Measurements from ENCODE around the gene CYP2S1. TPM values are rescaled to one million over a fixed set of nuclear protein-coding genes. Genes with fewer than 3 reads are reported as not detected.

The CYP2S1 gene
- total RNA-seq, 1 experiment from 2014 or later: 5.0 TPM

DNA sequence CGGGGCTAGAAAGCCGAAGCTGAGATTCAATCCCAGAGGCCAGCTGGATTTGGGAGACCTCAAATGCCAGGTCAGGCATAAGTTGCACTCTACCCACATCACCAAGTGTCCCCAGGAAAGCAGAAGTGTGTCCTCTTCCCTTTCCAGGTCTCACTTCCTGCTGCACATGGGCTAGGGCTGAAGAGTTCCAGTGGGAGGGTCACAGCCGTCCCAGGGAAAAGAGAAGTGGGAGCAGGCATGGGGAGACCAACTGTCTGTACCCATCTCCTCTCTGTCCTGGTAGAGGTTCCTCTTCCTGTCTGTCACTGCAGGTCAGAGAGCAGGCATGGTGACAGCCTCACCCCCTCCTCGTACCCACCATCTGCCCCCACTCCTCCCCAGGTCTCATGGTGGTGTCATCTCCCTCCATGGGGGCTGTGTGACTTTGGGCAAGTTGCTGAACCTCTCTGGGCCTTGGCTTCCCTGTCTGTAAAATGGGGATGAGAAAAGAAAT, 40.8 kb downstream of the CYP2S1 start:
- Histone ChIP-seq H3K27me3 (no peaks in the 10 kb centered on the region), H3K36me3 (peaks cover 96% of the 10 kb centered on the region), H3K4me3 (no peak overlapping the region), H3K9me3 (no peaks in the 10 kb centered on the region)
- no peak for DNase-seq

DNA sequence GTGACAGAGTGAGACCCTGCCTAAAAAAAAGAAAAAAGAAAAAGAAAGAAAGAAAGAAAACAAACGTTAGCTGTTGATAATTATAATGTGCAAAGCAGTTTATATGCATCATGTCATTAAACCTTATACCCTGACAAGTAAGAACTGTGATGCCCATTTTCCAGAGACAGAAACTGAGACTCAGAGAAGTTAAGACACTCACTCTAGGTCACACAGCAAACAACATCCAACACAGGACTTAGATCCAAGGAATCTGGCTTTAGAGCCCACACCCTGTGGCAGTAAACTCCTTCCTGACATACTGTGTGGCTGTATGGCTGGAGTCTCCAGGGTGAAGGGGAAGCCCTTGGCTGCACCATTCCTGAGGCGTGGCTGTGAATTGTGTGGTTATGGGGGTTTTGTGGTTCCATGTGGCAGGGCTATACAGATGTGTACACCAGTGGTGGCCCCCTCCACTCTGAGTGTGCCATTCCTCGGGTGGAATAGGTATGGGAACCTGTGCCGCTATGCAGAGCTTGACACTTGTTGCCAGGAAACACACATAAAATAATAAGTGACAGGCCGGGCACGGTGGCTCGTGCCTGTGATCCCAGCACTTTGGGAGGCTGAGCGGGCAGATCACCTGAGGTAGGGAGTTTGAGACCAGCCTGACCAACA, 41.6 kb downstream of the CYP2S1 start:
- Histone ChIP-seq H3K9me3 (no peaks in the 10 kb centered on the region), H3K27me3 (no peaks in the 10 kb centered on the region), H3K4me3 (no peak overlapping the region), H3K36me3 (peaks cover 96% of the 10 kb centered on the region)
- no peak for DNase-seq

DNA sequence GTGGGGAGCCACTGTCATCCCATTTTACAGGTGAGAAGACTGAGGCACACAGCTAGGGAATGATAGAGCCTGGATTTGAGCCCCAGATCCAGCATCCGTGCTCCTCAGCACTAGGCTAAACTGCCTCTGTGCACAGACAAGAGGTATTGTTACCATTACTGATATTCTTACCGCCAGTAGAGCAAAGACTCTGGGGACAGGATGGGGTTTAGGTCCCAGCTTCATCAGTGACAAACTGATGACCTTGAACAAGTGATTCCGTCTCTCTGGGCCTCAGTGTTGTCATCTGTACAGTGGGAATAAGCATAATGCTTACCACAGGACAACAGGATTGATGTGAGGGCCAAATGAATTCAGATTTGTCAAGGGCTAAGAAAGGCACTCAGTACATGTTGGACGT, 42.5 kb downstream of the CYP2S1 start:
- DNase-seq: no peak
- H3K9me3 ChIP-seq: no peaks in the 10 kb centered on the region
- H3K4me3 ChIP-seq: no peak overlapping the region
- H3K27me3 ChIP-seq: no peaks in the 10 kb centered on the region
- peaks cover 94% of the 10 kb centered on the region for H3K36me3 ChIP-seq

DNA sequence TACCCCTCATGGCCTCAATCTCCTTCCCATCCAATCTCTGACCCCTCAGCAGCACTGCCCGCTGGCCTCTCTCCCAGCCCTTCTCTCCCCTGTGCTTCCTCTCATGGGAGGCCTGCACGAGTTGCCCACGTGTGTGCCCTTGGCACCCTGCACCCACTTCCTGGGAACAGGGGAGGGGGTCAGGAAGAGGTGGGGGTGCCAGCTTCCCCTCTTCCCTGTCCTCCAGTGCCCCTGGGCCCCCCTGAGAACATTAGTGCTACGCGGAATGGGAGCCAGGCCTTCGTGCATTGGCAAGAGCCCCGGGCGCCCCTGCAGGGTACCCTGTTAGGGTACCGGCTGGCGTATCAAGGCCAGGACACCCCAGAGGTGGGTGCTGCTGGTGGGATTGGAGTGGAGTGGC, 45.2 kb downstream of the CYP2S1 start:
- H3K36me3 ChIP-seq: peaks cover 94% of the 10 kb centered on the region
- no peak for DNase-seq
- no peaks in the 10 kb centered on the region for H3K9me3 ChIP-seq
- H3K27me3 ChIP-seq: no peaks in the 10 kb centered on the region
- no peak overlapping the region for H3K4me3 ChIP-seq

DNA sequence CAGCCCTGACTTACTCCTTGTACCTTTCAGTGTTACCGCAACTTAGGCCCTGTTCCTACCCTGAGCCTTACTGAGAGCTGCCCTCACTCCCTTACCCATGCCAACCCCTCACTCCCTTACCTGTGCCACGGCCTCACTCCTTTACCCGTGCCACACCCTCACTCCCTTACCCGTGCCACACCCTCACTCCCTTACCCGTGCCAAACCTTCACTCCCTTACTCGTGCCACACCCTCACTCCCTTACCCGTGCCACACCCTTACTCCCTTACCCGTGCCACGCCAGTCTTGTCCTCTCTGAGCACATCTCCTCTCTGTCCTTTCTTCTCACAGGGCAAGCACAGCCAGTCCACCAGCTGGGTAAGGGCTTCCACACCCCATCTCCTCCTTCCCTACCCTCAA, 46.3 kb downstream of the CYP2S1 start:
- no peak overlapping the region for H3K4me3 ChIP-seq
- H3K36me3 ChIP-seq: peaks cover 96% of the 10 kb centered on the region
- no peaks in the 10 kb centered on the region for H3K27me3 ChIP-seq
- no peak for DNase-seq
- H3K9me3 ChIP-seq: no peaks in the 10 kb centered on the region

DNA sequence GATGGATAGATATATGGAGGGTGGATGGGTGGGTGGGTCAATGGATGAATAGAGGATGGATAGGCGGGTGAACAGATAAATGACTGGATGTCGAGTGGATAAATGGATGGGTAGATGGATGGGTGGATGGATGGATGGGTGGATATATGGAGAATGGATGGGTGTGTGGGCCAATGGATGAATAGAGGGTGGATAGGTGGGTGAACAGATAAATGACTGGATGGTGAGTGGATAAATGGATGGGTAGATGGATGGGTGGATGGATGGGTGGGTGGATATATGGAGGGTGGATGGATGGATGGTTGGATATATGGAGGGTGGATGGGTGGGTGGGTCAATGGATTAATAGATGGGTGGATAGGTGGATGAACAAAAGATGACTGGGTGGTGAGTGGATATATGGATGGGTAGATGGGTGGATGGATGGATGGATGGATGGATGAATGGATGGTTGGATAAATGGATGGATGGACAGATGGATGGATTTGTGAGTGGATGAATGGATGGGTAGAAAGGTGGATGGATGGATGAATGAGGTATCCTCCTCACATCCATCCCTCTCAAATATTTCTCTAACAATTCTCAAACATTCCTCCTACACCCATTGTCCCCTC, 47.0 kb downstream of the CYP2S1 start:
- Histone ChIP-seq H3K27me3 (no peaks in the 10 kb centered on the region), H3K4me3 (no peak overlapping the region), H3K36me3 (peaks cover 96% of the 10 kb centered on the region), H3K9me3 (no peaks in the 10 kb centered on the region)
- no peak for DNase-seq

DNA sequence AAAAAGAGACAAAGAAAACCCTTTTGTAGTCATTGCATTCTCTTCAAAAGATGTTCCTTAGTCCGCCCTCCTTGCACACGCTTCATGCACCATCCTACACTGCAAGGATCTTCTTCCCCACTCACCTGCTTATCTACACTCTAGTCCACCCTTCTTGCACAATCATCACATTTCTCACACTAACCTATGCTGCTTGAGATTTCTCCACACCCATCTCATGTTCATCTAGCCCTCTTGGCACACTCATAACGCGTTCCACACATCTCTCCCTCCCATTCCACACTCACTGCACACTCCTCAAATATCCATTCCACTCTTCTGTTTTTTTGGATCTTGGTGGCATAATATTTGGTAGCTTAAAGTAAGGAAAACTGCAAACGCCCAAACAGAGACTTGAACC, 48.8 kb downstream of the CYP2S1 start:
- no peaks in the 10 kb centered on the region for H3K9me3 ChIP-seq
- no peaks in the 10 kb centered on the region for H3K27me3 ChIP-seq
- H3K36me3 ChIP-seq: peaks cover 94% of the 10 kb centered on the region
- no peak overlapping the region for H3K4me3 ChIP-seq
- DNase-seq: no peak

DNA sequence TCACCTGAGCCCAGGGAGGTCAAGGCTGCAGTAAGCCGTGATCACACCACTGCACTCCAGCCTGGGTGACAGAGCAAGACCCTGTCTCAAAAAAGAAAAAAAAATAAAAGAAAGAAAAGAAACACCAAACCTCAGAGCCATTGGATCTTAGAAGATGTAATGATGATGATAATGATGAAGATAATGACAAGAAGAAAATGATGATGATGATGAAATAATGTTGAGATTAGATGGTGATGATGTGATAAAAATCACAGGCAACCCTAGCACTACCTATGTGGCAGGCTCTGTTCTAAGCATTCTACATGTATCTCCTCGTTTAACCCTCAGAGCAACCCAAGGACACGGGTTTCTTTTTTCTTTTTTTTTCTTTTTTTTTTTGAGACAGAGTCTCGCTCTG, 51.1 kb downstream of the CYP2S1 start:
- Histone ChIP-seq H3K4me3 (no peak overlapping the region), H3K9me3 (no peaks in the 10 kb centered on the region), H3K36me3 (peaks cover 92% of the 10 kb centered on the region), H3K27me3 (no peaks in the 10 kb centered on the region)
- no peak for DNase-seq

DNA sequence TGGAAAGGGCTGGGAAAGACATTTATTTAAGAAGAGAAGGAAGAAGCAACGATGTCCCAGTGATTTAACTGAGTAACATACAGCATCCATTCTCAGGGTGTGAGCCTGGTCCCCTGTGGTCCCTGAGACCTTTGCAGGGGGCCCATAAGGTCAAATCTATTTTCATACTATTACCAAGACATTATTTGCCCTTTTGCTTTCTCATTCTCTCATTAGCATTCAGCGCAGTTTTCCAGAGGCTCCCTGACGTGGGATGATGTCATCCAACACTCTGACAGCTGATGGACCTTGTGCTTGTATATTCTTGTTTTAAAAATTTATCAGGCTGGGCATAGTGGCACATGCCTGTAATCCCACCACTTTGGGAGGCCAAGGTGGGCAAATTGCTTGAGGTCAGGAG, 52.8 kb downstream of the CYP2S1 start:
- no peak overlapping the region for H3K4me3 ChIP-seq
- DNase-seq: no peak
- H3K27me3 ChIP-seq: no peaks in the 10 kb centered on the region
- peaks cover 93% of the 10 kb centered on the region for H3K36me3 ChIP-seq
- H3K9me3 ChIP-seq: no peaks in the 10 kb centered on the region

DNA sequence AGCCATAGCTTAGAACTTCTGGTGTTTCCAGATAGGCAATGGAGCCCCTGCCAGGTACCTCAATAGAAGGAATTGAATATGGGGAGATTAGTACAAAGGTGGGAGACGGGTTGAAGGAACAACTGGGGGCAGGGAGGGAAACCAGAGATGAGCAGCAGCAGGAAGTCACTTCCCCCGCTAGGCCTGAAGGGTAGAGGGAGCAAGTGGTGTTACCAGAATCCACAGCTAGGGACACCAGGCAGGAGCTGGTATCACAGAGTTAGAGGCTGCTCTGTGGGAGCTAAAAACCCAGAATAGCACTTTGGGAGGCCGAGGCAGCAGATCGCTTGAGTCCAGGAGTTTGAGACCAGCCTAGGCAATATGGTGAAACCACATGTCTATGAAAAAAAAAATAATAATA, 55.9 kb downstream of the CYP2S1 start:
- no peak for DNase-seq
- H3K9me3 ChIP-seq: no peaks in the 10 kb centered on the region
- peaks cover 91% of the 10 kb centered on the region for H3K36me3 ChIP-seq
- H3K4me3 ChIP-seq: no peak overlapping the region
- no peaks in the 10 kb centered on the region for H3K27me3 ChIP-seq

DNA sequence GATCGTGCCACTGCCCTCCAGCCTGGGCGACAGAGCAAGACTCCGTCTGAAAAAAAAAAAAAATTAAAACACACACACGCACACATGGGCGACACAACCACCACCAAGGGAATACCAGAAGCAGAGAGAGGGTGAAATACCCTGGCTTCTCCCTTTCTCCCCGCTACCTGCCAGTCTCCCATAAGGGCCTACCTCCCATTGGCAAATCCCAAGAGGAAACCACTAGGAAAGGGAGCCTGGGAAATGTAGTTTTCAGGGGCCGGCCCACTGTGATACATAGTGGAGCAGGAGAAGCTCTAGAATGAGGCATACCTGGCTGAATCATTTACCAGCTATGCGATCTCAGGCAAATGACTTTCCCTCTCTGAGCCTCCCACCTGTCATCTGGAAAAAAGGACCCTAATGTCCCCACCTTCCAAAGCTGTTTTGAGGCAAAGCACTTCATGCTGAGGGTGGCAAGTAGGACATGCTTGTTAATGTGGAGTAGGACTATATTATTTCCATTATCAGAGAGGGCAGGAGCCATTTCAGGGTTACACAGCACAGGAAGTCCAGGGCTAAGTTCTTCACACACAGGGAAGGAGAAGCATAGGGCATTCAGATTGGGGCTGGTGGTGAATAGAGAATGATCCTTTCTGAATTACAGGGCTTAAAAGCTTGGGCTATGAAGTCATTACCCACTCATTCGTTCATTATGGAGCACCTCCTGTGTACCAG, 56.8 kb downstream of the CYP2S1 start:
- H3K9me3 ChIP-seq: no peaks in the 10 kb centered on the region
- peaks cover 91% of the 10 kb centered on the region for H3K36me3 ChIP-seq
- H3K4me3 ChIP-seq: no peak overlapping the region
- no peak for DNase-seq
- H3K27me3 ChIP-seq: no peaks in the 10 kb centered on the region

DNA sequence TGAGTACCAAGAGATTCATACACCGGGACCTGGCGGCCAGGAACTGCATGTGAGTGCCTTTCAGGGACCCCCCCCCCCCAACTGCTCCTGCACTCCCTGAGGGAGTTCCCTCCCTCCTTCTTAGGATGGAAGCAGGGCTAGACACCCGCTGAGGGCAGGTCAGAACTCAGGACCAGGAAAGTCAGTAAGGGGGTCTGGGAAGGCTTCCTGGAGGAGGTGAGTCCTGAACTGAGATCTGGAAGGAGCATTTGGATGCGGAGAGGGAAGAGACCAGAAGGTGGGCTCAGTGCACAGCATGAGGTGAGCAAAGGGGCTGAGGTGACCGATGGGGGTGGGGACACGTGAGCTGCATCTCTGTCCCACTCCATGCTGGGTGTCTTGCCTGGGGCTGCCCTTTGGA, 60.6 kb downstream of the CYP2S1 start:
- Histone ChIP-seq H3K9me3 (no peaks in the 10 kb centered on the region), H3K4me3 (no peak overlapping the region), H3K27me3 (no peaks in the 10 kb centered on the region), H3K36me3 (peaks cover 98% of the 10 kb centered on the region)
- DNase-seq: no peak

DNA sequence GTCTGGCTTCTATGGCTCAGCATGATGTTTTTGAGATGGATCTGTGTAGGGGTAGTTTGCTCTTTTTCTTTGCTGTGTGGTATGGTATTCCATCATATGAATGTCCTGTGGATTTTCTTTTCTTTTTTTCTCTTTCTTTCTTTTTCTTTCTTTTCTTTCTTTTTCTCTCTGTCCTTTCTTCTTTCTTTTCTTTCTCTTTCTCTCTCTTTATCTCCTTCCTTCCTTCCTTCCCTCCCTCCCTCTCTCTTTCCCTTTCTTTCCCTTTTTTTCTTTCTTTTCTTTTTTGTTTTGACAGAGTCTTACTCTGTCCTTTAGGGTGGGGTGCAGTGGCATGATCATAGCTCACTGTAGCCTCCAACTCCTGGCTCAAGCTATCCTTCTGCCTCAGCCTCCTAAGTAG, 62.2 kb downstream of the CYP2S1 start:
- no peak for DNase-seq
- Histone ChIP-seq H3K27me3 (no peaks in the 10 kb centered on the region), H3K9me3 (no peaks in the 10 kb centered on the region), H3K4me3 (no peak overlapping the region), H3K36me3 (peaks cover 97% of the 10 kb centered on the region)

Other genes with a start within 250 kb of the CYP2S1 start
- gene CYP2B6, start 201.9 kb upstream of the CYP2S1 start, total RNA-seq (2014; rRNA removed; shearing (Covaris generic); ENCODE audit: low replicate concordance): not detected in 2 replicates
- not detected in 2 replicates for gene CYP2A13, start 104.8 kb upstream of the CYP2S1 start, total RNA-seq (2014; rRNA removed; shearing (Covaris generic); ENCODE audit: low replicate concordance)
- gene CYP2F1, start 78.8 kb upstream of the CYP2S1 start, total RNA-seq (2014; rRNA removed; shearing (Covaris generic); ENCODE audit: low replicate concordance): not detected in 2 replicates
- 294 and 355 TPM in 2 replicates for gene AXL, start 26.0 kb downstream of the CYP2S1 start, total RNA-seq (2014; rRNA removed; shearing (Covaris generic); ENCODE audit: low replicate concordance)
- 149 and 151 TPM in 2 replicates for gene HNRNPUL1, start 71.2 kb downstream of the CYP2S1 start, total RNA-seq (2014; rRNA removed; shearing (Covaris generic); ENCODE audit: low replicate concordance)
- gene CCDC97, start 117.0 kb downstream of the CYP2S1 start, total RNA-seq (2014; rRNA removed; shearing (Covaris generic); ENCODE audit: low replicate concordance): 2.8 and 22.3 TPM in 2 replicates
- 5.6 and 8.6 TPM in 2 replicates for gene TGFB1, start 160.7 kb downstream of the CYP2S1 start, total RNA-seq (2014; rRNA removed; shearing (Covaris generic); ENCODE audit: low replicate concordance)
- 2.4 and 31.0 TPM in 2 replicates for gene B9D2, start 170.9 kb downstream of the CYP2S1 start, total RNA-seq (2014; rRNA removed; shearing (Covaris generic); ENCODE audit: low replicate concordance)
- gene TMEM91, start 183.3 kb downstream of the CYP2S1 start, total RNA-seq (2014; rRNA removed; shearing (Covaris generic); ENCODE audit: low replicate concordance): 0.64 and 1.5 TPM in 2 replicates
- gene EXOSC5, start 204.1 kb downstream of the CYP2S1 start, total RNA-seq (2014; rRNA removed; shearing (Covaris generic); ENCODE audit: low replicate concordance): 64.6 and 95.3 TPM in 2 replicates
- 22.0 and 58.6 TPM in 2 replicates for gene BCKDHA, start 204.6 kb downstream of the CYP2S1 start, total RNA-seq (2014; rRNA removed; shearing (Covaris generic); ENCODE audit: low replicate concordance)
- not detected in 2 replicates for gene B3GNT8, start 234.2 kb downstream of the CYP2S1 start, total RNA-seq (2014; rRNA removed; shearing (Covaris generic); ENCODE audit: low replicate concordance)
- 37.6 and 56.2 TPM in 2 replicates for gene DMAC2, start 246.7 kb downstream of the CYP2S1 start, total RNA-seq (2014; rRNA removed; shearing (Covaris generic); ENCODE audit: low replicate concordance)
- not detected in 2 replicates for gene ERICH4, start 249.9 kb downstream of the CYP2S1 start, total RNA-seq (2014; rRNA removed; shearing (Covaris generic); ENCODE audit: low replicate concordance)

Data from MG63 (cell line).